Heart left ventricle (tissue), 16 donors: ENCODE data around the gene ZBTB7B. TPM values are rescaled to one million over a fixed set of nuclear protein-coding genes. Genes with fewer than 3 reads are reported as not detected.

ENCODE experiments used
- ATAC-seq, 4 donors: fragments of 200-7000 bp; cut with Tn5 transposase; one replicate each; pipeline ENCODE4 v1.9.1; 2020 to 2022; ENCODE audit warnings: moderate library complexity in 4 of 4, mild to moderate bottlenecking in 3 of 4, moderate number of reproducible peaks in 1 of 4
- DNase-seq, 5 donors: peaks; one replicate each; pipeline ENCODE4 v3.0.0-alpha.2; 2020
- H3K27ac ChIP-seq, 12 donors: fragments of 200-600 bp; sonication (generic) in 4 of 12; one replicate each; pipeline versions ENCODE4 v1.5.0 to v1.8.0; 2016 to 2022; ENCODE audit warnings: mild to moderate bottlenecking in 2 of 12
- H3K27me3 ChIP-seq, 9 donors: fragments of 200-600 bp; sonication (generic) in 2 of 9; one replicate each; pipeline versions ENCODE4 v1.5.1 to v1.8.0; 2016 to 2022; ENCODE audit warnings: mild to moderate bottlenecking in 3 of 9
- H3K36me3 ChIP-seq, 9 donors: fragments of 200-600 bp; sonication (generic) in 2 of 9; one replicate each; pipeline versions ENCODE4 v1.5.0 to v1.8.0; 2018 to 2022; ENCODE audit warnings: mild to moderate bottlenecking in 2 of 9
- H3K4me1 ChIP-seq, 12 donors: fragments of 200-600 bp; sonication (generic) in 4 of 12; one replicate each; pipeline versions ENCODE4 v1.5.0 to v1.8.0; 2016 to 2022; ENCODE audit warnings: mild to moderate bottlenecking in 3 of 12
- H3K4me3 ChIP-seq, 12 donors: fragments of 200-600 bp; sonication (generic) in 4 of 12; one replicate each; pipeline versions ENCODE4 v1.5.0 to v1.8.0; 2017 to 2022; ENCODE audit warnings: mild to moderate bottlenecking in 9 of 12, moderate library complexity in 4 of 12
- H3K9me3 ChIP-seq, 12 donors: fragments of 200-600 bp; sonication (generic) in 4 of 12; one replicate each; pipeline versions ENCODE4 v1.5.0 to v1.8.0; 2016 to 2022; ENCODE audit warnings: mild to moderate bottlenecking in 1 of 12
- CTCF ChIP-seq, 12 donors: fragments of 200-600 bp; sonication (generic) in 4 of 12; IDR thresholded peaks; one replicate each; pipeline versions ENCODE4 v1.5.0 to v1.8.0; 2018 to 2022; ENCODE audit warnings: antibody characterized with exemption in 12 of 12, mild to moderate bottlenecking in 5 of 12
- POLR2A ChIP-seq, 2 donors: fragments of 450-650 bp; IDR thresholded peaks; one replicate each; pipeline ENCODE4 v1.6.1; 2017; ENCODE audit warnings: antibody characterized with exemption in 2 of 2, mild to moderate bottlenecking in 2 of 2, moderate library complexity in 2 of 2
- WGBS, 4 donors: extraction: QIAGEN DNeasy Blood & Tissue Kit in 2 of 4; methylation state at CpG; one replicate each; pipeline versions ENCODE4 v1.1.5 to v1.1.7; 2013 to 2018; 5-methylcytosine and 5-hydroxymethylcytosine counted together
- intact Hi-C, 10 donors: fragments of 100-400 bp; cut with DNase I; formaldehyde crosslinking; loops; one replicate each; pipeline versions ENCODE4 v1.11.1 to v1.14.2; 2022
- polyA plus RNA-seq, 2 donors: library from polyadenylated mRNA; stranded (reverse); fragments of 200-250 nt; gene quantifications; one replicate each; pipeline ENCODE4 v1.2.3, GENCODE V29; 2013
- total RNA-seq, 9 donors: library from RNA; depleted of rRNA in 2 of 9; stranded (reverse); fragments of >200 nt in 2 of 9; fragmentation: NEBNext Ultra II Directional in 3 of 9; extraction: Animal tissue kit (Norgen Biotek cat#: 25700) in 3 of 9; gene quantifications; one replicate each; pipeline versions ENCODE4 v1.1.0 to v1.2.4, GENCODE V29; 2016 to 2023
- donor health status: ischemic (EF 13 %, LVEDD 7.1; RV severe dilation, severe dysfunction).
- donor health status: healthy with polysubstance abuse.
- donor health status: DM: no; HTN: yes; CAD: no.
- donor health status: DM: no; HTN: no; CAD: no.
- donor health status: ischemic (EF 25% LVEDD 6.9; RV normal size, moderate dysfunction).
- donor health status: ischemic (EF 25% LVEDD 5.7; RV mildly dilated, moderate dysfunction).
- donor health status: healthy.
- donor health status: DM: yes; HTN: yes; CAD: no.
- donor health status: ischemic (EF 35%, LVEDD 5.7; RV mildly dilated, moderate dysfunction).
- donor health status: nonischemic (EF 11% LVEDD 7.7; RV severe dilation, severe dysfunction).
- donor health status: DM: yes; HTN: yes; CAD: no.
- donor health status: PGD.
- donor health status: ischemic (EF 29% LVEDD 5.4; RV normal size, mild dysfunction).
- donor health status: nonischemic (EF 23%, LVEDD 6.1; RV moderate dilation, normal function).

Gene ZBTB7B
- total and polyA plus RNA-seq, 11 donors: 29.5 to 103 (median 46.6) TPM

GRCh38 chr1:155008015-155008941 lies 5.7 kb downstream of the ZBTB7B start:
- Histone ChIP-seq H3K4me3 (peak overlapping the region in 9 of 12 donors; percentile 2 to 59 (median 31)), H3K9me3 (no peaks in the 10 kb centered on the region), H3K36me3 (no peaks in the 10 kb centered on the region), H3K27ac (peak overlapping the region; percentile 16 to 98 (median 95)), H3K4me1 (peaks cover 8 to 91% (median 67%) of the 10 kb centered on the region in 12 donors), H3K27me3 (no peaks in the 10 kb centered on the region)
- 66 to 77% (median 72%) methylated on average over 11 to 16 of the region's 16 CpGs for WGBS, 4 donors
- TF ChIP-seq POLR2A (IDR thresholded peaks at IDR 0.05) (no peak), CTCF (IDR thresholded peaks at IDR 0.05) (no peak)
- DNase-seq: peak in 3 of 5 donors; percentile 39 to 71 (median 60)
- intact Hi-C loops: no loop called here
- ATAC-seq: peak in 1 of 4 donors; percentile 2

- intact Hi-C loops: no loop called here
- peak in 1 of 5 donors; percentile 60 for DNase-seq
- peak overlapping the region in 8 of 12 donors; percentile 77 to 98 (median 96) for H3K27ac ChIP-seq
Observed at GRCh38 chr1:155009221-155009711, 6.7 kb downstream of the ZBTB7B start.

GRCh38 chr1:155009742-155010141 lies 7.1 kb downstream of the ZBTB7B start:
- H3K4me1 ChIP-seq: peaks cover 8 to 90% (median 60%) of the 10 kb centered on the region in 12 donors
- peaks cover 0 to 10% (median 8%) of the 10 kb centered on the region in 9 donors for H3K36me3 ChIP-seq
- no peaks in the 10 kb centered on the region for H3K9me3 ChIP-seq
- WGBS, 4 donors: 90 to 93% (median 91%) methylated on average over 5 of the region's 5 CpGs
- no peaks in the 10 kb centered on the region for H3K27me3 ChIP-seq
- peak overlapping the region in 3 of 12 donors; percentile 2 to 59 (median 26) for H3K4me3 ChIP-seq
- DNase-seq (no peak), ATAC-seq (no peak)
- H3K27ac ChIP-seq: peak overlapping the region in 3 of 12 donors; percentile 10 to 98 (median 97)
- intact Hi-C loops: loop anchor here in 2 of 10 donors (5.0 kb wide), 1 partner anchor 42 kb away; no protein-coding TSS in a partner anchor
- no peak for TF ChIP-seq POLR2A (IDR thresholded peaks at IDR 0.05)
- no peak for TF ChIP-seq CTCF (IDR thresholded peaks at IDR 0.05)

More at GRCh38 chr1:155009221-155009711, 6.7 kb downstream of the ZBTB7B start:
- no peak for ATAC-seq
- peaks cover 8 to 93% (median 65%) of the 10 kb centered on the region in 12 donors for H3K4me1 ChIP-seq
- peaks cover 0 to 5% (median 4%) of the 10 kb centered on the region in 9 donors for H3K36me3 ChIP-seq
- H3K9me3 ChIP-seq: no peaks in the 10 kb centered on the region
- peak overlapping the region in 6 of 12 donors; percentile 26 to 59 (median 32) for H3K4me3 ChIP-seq
- 90 to 98% (median 91%) methylated on average over 8 to 12 of the region's 12 CpGs for WGBS, 4 donors
- H3K27me3 ChIP-seq: no peaks in the 10 kb centered on the region
- TF ChIP-seq POLR2A (IDR thresholded peaks at IDR 0.05): no peak
- no peak for TF ChIP-seq CTCF (IDR thresholded peaks at IDR 0.05)
